Kasumi-1 (cell line): Measurements from ENCODE around the gene KIAA1755.
"Not testable (repeated sequence)": the region's sequence is repeated elsewhere in the genome, so short reads cannot be mapped to it uniquely, and the experiment has no call there.

Experiments
- DNase-seq, 2 experiments: peaks; one replicate each; lab custom pipeline; 2025; lab: John Stamatoyannopoulos, UW

The KIAA1755 gene

DNA sequence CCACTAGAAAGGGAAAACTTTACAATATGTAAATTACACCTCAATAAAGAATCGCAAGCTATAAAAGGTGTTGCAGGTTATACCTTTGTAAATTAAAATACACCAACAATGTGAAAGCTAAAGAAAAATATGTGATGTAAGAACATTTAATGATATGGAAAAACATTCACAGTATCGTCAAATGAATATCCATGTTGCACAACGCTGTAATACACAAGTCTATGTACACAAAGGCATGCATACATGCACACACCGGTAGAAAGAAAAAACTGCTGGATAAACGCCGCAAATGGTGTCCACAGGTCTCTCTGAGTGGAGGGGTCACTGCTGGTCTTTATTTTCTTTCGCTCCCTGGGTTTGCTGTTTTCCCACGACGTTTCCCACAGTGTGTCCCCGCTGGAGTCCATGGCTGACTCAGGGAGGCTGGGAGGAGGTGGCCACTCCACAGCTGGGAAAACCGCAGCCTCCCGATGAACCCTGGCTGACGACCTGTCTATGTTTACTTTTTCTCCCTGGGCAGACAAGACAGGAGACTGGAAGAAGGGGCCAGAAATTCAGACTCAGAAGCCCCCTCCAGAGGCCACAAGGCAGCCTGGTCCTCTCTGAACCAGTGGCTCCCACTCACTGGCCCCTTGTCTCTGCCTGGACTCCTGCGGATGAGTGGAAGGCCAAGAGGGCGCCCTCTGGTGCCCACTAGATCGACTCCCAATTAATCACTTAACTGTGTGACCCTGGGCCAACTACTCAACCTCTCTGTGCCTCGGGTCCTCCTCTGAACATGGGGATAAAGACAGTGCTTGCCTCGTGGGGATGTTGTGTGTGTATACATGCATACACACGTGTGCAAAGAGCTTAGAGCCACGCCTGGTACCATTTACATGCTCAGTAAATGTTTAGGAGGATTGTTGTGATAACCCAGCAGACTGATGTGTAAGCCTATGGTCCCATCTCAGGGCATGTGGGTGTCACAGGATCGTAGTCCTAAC is 30.6 kb upstream of the KIAA1755 start:
- no peak for DNase-seq

DNA sequence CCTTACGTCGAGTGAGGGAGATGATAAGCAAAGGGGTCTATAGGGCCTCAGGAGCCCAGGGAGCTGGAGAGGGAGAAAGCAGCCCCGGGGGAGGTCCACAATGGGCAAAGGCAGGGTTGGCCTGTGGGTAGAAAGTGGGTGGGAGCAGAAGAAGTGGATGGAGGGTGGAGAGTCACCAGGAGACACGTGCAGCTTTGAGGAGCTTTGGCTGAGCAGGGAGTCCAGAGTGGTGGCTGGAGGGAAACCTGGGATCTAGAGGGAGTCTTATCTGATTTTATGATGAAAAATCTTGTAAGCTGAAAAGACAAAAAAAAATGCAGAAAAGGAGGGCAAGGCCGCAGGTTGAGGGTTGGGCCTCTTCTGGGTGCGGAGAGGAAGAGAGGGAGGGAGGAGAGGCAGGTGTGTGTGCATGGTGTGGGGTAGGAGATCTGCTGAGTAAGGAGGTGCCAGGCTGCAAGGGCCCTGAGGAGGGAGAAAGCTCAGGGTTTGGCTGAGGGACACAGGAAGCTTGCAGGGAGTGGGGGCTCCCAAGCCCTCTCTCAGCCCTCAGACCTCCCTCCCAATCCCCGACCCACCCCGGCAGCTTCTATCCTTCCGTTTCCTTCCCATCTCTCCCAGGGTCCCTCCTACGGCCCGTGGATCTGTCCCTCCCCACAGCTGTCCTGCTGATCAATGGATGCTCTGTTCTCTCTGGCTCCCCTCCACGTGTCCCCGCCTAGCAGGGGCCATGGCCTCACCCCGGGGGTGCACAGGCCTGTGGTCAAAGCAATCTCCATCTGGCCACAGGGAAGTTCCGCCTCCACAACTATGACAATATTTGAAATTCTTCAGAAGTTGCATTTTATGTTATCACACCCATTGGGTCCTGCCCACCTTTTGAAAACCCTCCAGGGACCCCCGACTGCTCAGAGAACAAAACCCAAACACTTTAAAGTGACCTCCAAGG is 26.3 kb upstream of the KIAA1755 start:
- no peak for DNase-seq

DNA sequence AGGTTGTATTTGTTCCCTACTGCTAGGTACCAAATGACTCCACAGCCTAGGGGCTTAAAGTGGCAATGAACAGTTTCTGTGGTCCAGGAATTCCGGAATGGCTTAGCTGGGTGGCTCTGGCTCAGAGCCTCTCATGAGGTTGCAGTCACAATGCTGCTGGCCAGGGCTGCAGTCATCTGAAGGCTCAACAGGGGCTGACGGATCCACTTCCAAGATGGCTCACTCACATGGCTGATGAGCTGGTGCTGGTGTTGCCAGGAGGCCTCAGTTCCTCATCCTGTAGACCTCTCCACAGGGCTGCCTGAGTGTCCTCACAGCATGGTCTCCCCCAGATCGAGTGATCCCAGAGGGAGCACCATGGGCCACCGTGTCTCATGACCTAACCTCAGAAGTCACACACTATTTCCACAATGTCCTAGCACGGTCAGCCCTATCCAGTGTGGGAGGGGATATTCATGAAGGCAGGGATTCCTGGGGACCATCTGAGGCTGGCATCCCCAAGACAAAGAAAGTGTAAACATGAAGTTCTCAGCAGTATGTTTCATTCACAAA is 24.4 kb upstream of the KIAA1755 start:
- no peak for DNase-seq

DNA sequence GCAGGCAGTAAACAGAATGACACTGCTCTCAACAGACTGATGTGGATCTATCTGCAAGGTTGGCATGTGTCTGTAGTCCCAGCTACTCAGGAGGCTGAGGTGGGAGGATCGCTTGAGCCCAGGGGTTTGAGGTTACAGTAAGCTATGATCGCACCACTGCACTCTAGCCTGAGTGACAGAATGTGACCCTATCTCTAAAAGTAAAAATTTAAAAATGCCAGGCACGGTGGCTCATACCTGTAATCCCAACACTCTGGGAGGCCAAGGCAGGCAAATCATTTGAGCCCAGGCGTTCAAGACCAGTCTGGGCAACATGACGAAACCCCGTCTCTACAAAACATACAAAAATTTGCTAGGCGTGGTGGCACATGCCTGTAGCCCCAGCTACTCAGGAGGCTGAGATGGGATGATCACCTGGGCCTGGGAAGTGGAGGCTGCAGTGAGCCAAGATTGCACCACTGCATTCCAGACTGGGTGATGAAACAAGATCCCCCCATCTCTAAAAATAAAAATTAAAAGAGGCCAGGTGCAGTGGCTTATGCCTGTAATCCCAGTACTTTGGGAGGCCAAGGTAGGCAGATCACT is 23.6 kb upstream of the KIAA1755 start:
- DNase-seq, result not testable (repeated sequence)

DNA sequence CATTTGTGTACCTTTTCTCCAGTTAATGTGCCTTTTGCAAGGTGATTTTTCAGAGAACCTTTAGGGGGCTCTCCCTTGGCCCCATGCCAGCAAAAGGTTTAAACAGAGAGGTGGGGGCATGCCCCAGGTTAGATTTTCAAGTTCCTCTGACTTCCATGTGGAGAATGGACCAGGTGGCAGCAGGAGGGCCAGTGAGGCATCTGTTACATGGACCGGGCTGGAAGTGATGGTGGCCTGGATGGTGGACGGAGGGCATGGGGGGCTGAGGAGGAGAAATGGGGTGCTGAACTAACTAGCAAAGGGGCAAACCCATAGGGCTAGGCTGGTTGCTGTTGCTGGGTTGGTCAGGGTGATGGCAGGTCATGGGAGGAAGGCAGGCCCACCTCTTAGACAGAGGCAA is 22.7 kb upstream of the KIAA1755 start:
- no peak for DNase-seq

DNA sequence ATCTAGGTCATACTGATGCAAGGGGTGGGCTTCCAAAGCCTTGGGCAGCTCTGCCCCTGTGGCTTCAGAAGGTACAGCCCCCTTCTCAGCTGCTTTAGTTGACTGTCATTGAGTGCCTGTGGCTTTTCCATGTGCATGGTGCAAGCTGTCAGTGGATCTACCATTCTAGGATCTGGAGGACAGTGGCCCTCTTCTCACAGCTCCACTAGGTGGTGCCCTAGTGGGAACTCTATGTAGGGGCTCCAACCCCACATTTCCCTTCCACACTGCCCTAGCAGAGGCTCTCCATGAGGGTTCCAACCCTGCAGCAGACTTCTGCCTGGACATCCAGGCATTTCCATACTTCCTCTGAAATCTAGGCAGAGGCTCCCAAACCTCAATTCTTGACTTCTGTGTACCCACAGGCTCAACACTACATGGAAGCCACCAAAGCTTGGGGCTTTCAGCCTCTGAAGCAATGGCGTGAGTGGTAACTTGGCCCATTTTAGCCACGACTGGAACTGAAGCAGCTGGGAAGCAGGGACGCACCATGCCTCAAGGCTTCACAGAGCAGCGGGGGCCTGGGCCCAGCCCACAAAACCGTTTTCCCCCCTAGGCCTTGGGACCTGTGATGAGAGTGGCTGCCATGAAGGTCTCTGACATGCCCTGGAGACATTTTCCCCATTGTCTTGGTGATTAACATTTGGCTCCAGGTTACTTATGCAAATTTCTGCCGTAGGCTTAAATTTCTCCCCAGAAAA is 20.8 kb upstream of the KIAA1755 start:
- DNase-seq, result not testable (repeated sequence)

DNA sequence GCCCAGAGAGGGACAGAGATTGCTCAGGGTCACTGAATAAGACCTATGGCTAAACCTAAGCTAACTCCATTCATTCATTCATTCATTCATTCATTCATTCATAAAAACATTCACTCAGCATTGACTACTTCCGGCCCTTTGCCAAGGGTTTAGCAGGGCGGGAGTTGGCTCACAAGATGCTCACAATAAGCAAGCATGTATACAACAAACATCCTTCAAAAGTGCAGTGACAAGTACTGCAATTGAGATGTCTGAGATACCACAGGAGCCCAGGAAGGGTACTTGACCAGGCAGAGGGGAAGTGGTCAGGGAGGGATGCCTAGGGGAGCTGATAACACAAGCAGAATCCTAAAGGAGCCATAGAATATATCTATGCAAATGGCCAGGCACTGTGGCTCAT is 18.2 kb upstream of the KIAA1755 start:
- no peak for DNase-seq

DNA sequence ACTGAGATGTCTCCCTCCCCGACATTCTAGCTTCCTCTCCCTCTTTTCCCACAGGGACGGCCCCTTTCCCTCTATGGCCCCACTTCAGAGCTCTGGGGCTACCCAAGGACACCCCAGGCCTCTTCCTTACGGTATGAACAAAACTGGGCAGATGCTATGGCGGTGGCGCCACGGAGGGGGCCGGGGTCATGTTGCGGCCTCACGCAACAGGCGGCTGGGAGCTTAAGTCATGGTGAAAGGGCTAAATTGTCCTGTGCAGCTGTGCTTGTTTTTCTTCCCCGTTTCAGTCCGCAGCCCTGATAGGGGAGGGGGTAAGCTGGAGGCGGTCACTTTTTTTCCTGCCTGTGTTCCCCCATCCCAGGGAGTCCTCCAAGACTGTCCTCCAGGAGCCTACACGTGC is 17.6 kb upstream of the KIAA1755 start:
- no peak for DNase-seq

DNA sequence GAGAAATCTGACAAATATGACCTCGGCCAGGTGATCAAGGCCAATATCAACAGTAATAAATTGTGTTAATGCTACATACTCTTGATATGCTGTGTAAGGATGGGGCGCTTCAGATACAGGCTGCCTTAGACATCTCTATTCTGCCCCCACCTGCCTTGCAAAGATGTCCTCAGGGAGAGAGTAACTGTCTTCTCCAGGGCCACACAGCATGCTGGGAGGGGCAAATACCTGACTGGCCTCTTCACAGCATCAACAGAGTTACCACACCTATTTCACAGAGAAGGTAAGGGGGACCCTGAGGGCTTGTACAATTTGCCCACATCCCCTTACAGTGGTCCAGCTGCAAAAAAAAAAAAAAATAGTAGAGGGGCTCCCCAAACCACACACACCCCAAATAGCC is 17.2 kb upstream of the KIAA1755 start:
- DNase-seq, result no peak

DNA sequence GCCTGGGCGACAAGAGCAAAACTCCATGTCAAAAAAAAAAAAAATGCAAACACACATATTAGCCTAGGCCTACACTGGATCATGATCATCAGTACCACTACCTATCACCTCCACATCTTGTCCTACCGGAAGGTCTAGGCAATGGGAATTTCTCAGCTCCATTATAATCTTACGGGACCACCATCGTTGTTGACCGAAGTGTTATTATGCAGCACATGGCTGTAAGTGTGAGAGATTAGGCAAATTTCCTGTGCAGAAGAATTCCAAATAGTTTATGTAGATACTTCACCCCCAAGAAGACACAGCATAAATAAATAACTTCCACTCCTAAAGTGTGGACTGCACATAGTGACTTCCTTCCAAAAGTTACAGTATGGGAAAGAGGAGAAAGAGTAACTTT is 16.8 kb upstream of the KIAA1755 start:
- no peak for DNase-seq

DNA sequence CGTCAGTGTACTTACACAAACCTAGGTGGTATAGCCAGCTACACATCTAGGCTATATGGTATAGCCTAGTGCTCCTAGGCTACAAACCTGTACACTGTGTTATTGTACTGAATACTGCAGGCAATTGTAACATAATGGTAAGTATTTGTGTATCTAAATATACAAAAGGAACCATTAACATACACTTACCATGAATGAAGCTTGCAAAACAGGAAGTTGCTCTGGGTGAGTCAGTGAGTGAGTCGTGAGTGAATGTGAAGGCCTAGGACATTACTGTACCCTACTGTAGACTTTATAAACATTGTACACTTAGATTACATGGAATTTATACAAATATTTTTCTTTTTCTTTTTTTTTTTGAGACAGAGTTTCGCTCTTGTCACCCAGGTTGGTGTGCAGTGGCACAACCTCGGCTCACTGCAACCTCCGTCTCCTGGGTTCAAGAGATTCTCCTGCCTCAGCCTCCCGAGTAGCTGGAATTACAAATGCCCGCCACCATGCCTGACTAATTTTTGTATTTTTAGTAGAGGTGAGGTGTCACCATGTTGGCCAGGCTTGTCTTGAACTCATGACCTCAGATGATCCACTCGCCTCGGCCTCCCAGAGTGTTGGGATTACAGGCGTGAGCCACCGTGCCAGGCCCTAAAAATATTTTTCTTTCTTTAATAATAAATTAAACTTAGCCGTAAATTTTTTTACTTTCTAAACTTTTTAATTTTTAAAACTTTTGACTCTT is 15.4 kb upstream of the KIAA1755 start:
- peak; percentile 55 to 72 for DNase-seq

DNA sequence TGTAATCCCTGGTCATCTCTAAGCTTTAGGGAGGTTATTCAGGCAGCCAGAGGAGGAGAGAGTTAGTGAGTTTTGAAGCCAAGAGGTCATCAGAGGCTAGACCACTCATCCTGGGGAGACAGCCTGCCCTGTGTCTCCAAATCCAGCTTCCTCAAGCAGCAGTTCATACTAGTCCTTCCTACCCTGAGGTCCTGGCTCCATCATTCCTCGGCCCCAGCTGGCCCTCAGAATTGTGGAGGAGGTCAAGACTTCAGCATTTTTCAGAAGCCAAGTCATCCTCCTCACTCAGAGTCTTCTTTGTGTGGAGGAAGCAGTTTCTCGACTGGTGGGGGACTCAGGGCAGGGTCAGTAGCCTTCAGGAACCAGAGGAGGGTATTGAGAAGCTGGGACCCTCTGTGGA is 12.4 kb upstream of the KIAA1755 start:
- no peak for DNase-seq

DNA sequence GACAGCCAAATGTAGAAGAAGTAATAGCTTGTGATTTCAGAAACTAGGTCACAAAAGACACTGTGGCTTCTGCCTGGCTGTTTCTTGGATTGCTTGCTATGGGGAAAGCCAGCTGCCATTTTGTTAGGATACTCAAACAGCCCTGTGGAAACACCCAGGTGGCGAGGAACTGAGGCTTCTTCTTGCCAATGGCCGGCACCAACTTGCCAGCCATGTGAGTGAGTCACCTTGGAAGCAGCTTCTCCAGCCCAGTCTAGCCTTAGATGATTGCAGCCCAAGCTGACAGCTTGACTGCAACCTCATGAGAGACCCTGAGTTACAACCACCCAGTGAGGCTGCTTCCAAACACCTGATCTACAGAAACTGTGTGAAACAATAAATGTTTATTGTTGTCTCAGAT is 11.9 kb upstream of the KIAA1755 start:
- no peak for DNase-seq

DNA sequence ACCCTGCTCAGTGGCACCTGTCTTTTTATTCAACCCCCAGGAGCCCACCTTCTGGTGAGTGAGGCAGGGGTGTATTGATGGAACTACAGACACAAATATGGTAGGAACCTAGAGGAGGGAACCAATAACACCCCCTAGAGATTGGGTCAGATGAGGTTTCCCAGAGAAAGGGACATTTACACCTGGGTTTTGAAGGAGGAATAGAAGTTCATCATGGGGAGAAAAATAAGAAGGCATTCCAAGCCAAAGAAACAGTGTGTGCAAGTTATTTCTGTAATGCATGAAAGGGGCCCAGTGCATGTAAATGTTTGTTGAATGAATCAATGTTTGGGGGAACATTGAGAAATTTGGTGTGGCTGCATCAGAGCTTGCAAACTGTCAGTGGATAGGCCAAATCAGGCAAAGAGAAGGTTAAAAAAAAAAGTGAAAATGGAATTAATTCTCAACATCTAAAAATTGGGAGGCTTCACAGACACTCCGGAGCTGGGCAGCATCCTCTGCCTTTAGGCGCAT is 11.1 kb upstream of the KIAA1755 start:
- DNase-seq, result no peak

DNA sequence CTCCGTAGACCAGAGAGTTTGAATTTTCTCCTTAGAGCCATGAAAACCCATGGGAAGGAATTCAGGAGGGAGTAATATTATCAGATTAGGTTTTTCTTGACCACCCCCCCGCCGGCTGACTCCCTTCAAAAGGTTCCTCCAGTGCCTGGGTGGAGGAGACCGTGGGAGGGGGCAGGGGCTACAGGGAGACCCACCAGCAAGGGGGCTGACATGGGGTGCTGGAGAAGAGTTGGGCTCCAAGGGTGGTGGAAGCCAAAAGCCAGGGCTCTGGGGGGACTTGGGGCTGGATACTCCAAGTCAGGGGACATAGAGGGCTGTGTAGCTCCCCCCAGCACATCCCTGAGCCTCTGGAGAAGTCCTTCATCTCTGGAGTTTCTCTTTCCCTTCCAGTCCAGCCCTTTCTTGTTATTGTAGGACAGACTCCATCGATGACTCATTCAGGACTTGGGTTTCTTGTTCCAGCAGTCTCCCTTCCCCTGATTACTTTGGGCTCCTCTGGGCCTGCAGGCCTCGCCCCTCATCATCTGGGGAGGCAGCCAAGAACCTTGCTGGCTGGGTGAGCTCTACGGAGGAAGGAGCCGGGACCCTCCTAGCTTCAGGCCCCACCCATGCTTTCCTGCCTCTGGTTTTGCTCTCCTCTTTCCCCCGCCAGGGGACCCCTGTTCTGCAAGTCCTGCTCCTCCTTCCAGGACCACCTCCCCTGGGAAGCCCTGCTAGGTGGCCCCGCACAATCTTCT is 10.5 kb upstream of the KIAA1755 start:
- peak in 1 of 2 experiments; percentile 7 for DNase-seq

DNA sequence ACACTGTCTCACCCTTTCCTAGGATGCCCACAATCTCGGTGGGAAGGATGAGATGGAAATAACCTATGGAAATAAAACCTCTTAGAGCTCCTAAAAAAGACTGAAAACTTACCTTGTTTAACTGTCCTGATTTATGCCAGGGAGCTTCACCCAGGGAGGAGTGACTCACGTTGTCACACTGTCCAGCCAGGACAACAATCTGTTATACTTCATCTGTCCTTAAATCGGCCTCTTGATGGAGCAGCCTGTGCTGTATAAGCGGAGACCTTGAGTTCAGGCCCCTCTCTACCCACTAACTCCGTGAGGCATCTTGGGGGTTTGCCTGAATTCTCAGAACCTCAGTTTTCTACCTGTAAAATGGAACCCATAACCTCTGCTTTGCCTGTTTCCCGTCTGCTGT is 9.2 kb upstream of the KIAA1755 start:
- no peak for DNase-seq

DNA sequence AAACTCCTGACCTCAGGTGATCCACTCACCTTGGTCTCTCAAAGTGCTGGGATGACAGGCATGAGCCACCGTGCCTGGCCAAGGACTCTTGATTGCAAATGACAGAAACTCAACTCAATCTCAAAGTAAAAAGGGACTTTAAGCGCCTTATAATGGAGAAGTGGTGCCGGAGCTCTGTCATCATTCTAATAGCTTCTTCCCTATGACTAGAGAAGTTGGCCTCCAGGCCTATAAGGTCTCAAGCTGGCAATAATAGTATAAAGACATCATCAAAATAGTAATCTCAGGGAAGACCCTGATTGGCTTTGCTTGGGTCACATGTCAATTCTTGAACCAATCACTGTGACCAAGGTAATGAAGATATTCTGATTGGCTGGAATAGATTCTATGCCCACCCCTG is 8.5 kb upstream of the KIAA1755 start:
- no peak for DNase-seq

DNA sequence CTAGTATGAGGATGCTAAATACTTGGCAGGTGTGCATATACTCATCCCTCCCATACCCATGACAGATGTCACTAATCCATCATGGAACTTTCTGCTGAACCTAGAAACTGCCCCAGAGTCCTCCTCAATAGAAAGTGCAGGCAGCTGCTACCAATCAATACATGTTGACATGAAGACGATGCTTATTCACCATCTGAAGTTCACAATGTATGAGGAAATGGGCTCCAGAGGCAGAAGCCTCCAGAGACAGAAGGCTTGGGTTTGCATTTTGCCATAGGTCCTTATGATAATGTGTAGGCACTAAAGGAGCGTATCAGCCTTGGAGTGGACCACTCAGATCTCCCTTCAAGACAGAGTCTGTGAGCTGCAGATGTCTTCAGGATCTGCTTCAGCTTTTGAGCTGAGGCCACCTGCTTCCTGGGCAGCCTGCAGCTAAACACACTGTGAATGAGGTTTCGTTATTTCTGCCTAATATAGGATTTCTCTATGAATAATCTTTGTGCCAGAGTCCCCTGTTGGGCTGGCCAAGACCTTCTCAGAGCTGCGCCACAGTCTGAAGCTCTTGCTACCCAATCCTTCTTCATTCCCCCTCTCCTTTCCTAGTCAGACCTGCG is 7.5 kb upstream of the KIAA1755 start:
- DNase-seq, result no peak

DNA sequence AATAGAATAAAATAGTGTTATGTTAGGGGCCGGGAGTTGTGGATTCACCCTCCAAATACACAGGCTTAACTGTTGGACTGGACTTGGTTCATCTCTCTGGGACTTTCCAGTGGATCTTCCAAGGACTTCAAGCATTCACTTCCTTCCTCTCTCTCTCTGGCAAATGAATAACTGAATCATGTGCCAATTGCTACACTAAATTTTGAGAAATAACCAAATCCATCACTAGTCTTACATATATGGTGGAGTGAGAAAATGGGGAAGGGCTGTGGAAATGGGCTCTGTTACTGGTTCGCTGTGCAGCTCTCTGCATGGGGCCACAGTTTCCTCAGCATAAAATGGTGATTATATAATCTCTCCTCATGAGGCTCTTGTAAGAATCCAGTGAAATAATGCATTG is 6.8 kb upstream of the KIAA1755 start:
- no peak for DNase-seq
